Parathyroid adenoma (tissue), 2 donors: ENCODE data around the gene CAMTA1.

Source experiments
- H2AFZ ChIP-seq: fragments of 300-600 bp; sonication (generic); one replicate; pipeline ENCODE4 v1.7.0; 2017; ENCODE audit warnings: antibody characterized with exemption, mild to moderate bottlenecking
- H3K27ac ChIP-seq: fragments of 300-600 bp; sonication (generic); one replicate; pipeline ENCODE4 v1.7.0; 2017
- H3K27me3 ChIP-seq: fragments of 300-600 bp; sonication (generic); one replicate; pipeline ENCODE4 v1.7.0; 2017; ENCODE audit warnings: low read length; ENCODE audit not compliant: control insufficient read depth, insufficient read depth
- H3K36me3 ChIP-seq: fragments of 300-600 bp; sonication (generic); one replicate; pipeline ENCODE4 v1.7.0; 2017; ENCODE audit warnings: low read length; ENCODE audit not compliant: control insufficient read depth, insufficient read depth
- H3K4me1 ChIP-seq: fragments of 300-600 bp; sonication (generic); one replicate; pipeline ENCODE4 v1.7.0; 2017; ENCODE audit warnings: control low read depth
- H3K4me2 ChIP-seq: fragments of 300-600 bp; sonication (generic); one replicate; pipeline ENCODE4 v1.7.0; 2017; ENCODE audit warnings: low read length
- H3K4me3 ChIP-seq: fragments of 300-600 bp; sonication (generic); one replicate; pipeline ENCODE4 v1.7.0; 2017; ENCODE audit warnings: low read depth, low read length
- H3K79me2 ChIP-seq: fragments of 300-600 bp; sonication (generic); one replicate; pipeline ENCODE4 v1.7.0; 2017; ENCODE audit warnings: control low read depth
- H3K9ac ChIP-seq: fragments of 300-600 bp; sonication (generic); one replicate; pipeline ENCODE4 v1.7.0; 2017; ENCODE audit warnings: mild to moderate bottlenecking
- H3K9me3 ChIP-seq: fragments of 300-600 bp; sonication (generic); one replicate; pipeline ENCODE4 v1.7.0; 2017; ENCODE audit warnings: low read length; ENCODE audit not compliant: control insufficient read depth
- TF ChIP-seq, protein P1 (sequence below): fragments of 300-600 bp; sonication (generic); IDR thresholded peaks from one replicate; pipeline ENCODE4 v1.7.0; 2017; ENCODE audit warnings: antibody characterized with exemption, mild to moderate bottlenecking
- donor health status: primary hyperparathyroidism.

Gene CAMTA1

DNA sequence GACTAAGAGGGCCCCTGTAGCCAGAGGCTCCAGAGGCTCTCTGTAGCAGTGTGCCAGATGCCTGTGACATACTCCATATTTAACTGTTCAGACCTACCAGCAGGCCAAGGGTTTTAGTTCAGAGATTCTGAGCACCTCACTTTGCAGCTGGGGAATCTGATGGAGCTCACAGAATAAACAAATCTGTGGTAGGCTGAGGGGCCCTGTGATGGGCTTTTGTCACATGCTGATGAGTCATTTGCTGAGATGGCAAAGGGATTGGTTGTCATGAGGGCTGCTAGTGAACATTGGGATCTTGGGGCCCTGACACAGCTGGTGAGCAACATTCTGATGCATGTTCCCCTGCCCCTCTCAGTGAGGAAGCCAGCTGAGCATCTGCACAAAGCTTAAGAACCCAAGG, 482.2 kb downstream of the CAMTA1 start:
- H3K9ac ChIP-seq = no peak overlapping the region
- TF ChIP-seq, protein P1, sequence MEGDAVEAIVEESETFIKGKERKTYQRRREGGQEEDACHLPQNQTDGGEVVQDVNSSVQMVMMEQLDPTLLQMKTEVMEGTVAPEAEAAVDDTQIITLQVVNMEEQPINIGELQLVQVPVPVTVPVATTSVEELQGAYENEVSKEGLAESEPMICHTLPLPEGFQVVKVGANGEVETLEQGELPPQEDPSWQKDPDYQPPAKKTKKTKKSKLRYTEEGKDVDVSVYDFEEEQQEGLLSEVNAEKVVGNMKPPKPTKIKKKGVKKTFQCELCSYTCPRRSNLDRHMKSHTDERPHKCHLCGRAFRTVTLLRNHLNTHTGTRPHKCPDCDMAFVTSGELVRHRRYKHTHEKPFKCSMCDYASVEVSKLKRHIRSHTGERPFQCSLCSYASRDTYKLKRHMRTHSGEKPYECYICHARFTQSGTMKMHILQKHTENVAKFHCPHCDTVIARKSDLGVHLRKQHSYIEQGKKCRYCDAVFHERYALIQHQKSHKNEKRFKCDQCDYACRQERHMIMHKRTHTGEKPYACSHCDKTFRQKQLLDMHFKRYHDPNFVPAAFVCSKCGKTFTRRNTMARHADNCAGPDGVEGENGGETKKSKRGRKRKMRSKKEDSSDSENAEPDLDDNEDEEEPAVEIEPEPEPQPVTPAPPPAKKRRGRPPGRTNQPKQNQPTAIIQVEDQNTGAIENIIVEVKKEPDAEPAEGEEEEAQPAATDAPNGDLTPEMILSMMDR = no peak

DNA sequence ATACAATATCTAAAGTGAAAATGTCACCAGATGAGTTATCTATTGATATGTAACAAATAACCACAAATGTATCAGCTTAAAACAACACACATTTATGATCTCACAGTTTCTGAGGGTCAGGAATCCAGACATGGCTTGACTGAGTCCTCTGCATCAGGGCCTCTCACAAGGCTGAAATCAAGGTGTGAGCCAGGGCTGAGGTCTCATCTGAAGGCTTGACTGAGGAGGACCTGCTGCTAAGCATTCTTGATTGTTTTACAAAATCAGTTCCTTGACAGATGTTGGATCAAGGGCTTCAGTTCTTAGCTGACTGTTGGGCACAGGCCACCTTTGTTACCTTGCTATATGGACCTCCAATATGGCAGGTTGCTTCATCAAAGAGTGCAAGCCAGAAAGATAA, 483.7 kb downstream of the CAMTA1 start:
- H3K9ac ChIP-seq = no peak overlapping the region
- no peaks in the 10 kb centered on the region for H3K27me3 ChIP-seq
- H3K79me2 ChIP-seq = no peaks in the 10 kb centered on the region
- no peaks in the 10 kb centered on the region for H3K4me1 ChIP-seq
- H3K36me3 ChIP-seq = no peaks in the 10 kb centered on the region
- no peak overlapping the region for H3K4me2 ChIP-seq
- TF ChIP-seq, protein P1 = no peak
- H3K27ac ChIP-seq = no peak overlapping the region
- H3K4me3 ChIP-seq = no peak overlapping the region
- H3K9me3 ChIP-seq = peaks cover 5% of the 10 kb centered on the region
- H2AFZ ChIP-seq = no peak overlapping the region

More for the DNA sequence above, 482.2 kb downstream of the CAMTA1 start:
- Histone ChIP-seq H3K9me3 (peaks cover 5% of the 10 kb centered on the region), H3K79me2 (no peaks in the 10 kb centered on the region), H3K36me3 (no peaks in the 10 kb centered on the region), H3K4me1 (no peaks in the 10 kb centered on the region), H3K4me3 (no peak overlapping the region), H3K27me3 (no peaks in the 10 kb centered on the region), H2AFZ (no peak overlapping the region), H3K27ac (no peak overlapping the region), H3K4me2 (no peak overlapping the region)

DNA sequence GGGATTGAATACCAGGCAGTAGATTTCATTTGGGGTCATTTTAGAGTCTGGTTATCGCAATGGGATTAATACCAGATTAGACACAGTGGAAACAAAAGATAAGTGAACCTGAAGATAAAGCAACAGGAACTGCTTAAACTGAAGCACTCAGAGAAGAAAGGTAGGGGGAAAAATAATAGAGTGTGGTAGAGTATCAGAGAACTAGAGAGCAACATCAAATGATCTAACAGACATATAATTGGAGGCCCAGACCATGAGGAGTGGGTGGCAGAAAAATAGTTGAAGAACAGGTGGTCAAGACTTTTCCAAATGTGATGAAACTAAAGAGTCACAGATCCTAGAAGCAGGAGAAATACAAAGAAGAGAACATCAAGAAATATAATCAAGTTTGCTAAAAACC, 484.3 kb downstream of the CAMTA1 start:
- Histone ChIP-seq H2AFZ (no peak overlapping the region), H3K4me3 (no peak overlapping the region), H3K36me3 (no peaks in the 10 kb centered on the region), H3K79me2 (no peaks in the 10 kb centered on the region), H3K9me3 (peaks cover 5% of the 10 kb centered on the region), H3K27me3 (no peaks in the 10 kb centered on the region), H3K27ac (no peak overlapping the region), H3K4me1 (no peaks in the 10 kb centered on the region), H3K4me2 (no peak overlapping the region), H3K9ac (no peak overlapping the region)
- TF ChIP-seq, protein P1 = no peak

DNA sequence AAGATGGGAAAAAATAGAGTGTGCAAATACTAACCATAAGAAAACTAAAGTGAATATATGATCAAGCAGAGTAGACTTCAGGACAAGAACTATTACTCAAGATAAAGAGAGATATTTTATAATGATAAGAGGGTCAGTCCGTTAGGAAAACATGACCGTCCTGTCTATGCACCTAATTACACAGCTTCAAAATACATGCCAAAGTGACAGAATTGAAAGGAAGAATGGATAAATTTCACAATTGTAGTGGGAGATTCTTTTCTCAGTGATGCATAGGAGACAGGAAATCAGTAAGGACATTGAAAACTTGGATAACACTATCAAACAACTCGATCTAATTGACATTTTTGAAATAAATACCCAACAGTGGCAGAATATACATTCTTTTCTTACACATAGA, 489.0 kb downstream of the CAMTA1 start:
- TF ChIP-seq, protein P1 = no peak
- H3K4me2 ChIP-seq = no peak overlapping the region
- H3K27me3 ChIP-seq = no peaks in the 10 kb centered on the region
- H3K9me3 ChIP-seq = peaks cover 3% of the 10 kb centered on the region
- H2AFZ ChIP-seq = no peak overlapping the region
- H3K79me2 ChIP-seq = no peaks in the 10 kb centered on the region
- H3K9ac ChIP-seq = no peak overlapping the region
- H3K4me3 ChIP-seq = no peak overlapping the region
- H3K36me3 ChIP-seq = no peaks in the 10 kb centered on the region
- H3K4me1 ChIP-seq = no peaks in the 10 kb centered on the region
- no peak overlapping the region for H3K27ac ChIP-seq

DNA sequence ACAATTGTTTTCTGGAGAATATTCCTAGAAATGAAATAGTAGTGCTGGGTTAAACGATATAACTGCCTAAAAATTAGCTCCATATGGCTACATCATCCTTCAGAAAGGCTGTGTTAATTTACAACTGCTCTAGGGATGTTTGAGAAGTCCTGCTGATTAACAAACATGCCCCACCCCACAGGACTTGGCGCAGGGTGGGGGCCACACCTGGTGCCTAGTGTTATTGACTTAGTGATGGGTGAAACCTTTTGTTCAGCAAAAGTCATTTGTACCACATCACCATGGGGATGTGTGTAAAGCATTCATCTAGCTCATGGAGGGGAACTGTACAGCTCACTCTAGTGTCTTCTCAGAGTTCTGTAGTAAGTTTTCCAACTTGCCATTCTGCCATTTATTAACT, 492.8 kb downstream of the CAMTA1 start:
- H2AFZ ChIP-seq = no peak overlapping the region
- H3K27ac ChIP-seq = no peak overlapping the region
- no peaks in the 10 kb centered on the region for H3K27me3 ChIP-seq
- H3K36me3 ChIP-seq = no peaks in the 10 kb centered on the region
- H3K4me3 ChIP-seq = no peak overlapping the region
- H3K79me2 ChIP-seq = no peaks in the 10 kb centered on the region
- H3K4me2 ChIP-seq = no peak overlapping the region
- no peak overlapping the region for H3K9ac ChIP-seq
- TF ChIP-seq, protein P1 = no peak
- no peaks in the 10 kb centered on the region for H3K4me1 ChIP-seq
- no peaks in the 10 kb centered on the region for H3K9me3 ChIP-seq
